HG03103 (cell line): ENCODE data around the gene CEP112.

Experiments
- ATAC-seq: cut with Tn5 transposase; IDR thresholded peaks from one replicate; pipeline ENCODE4 v1.9.1; 2021; ENCODE audit warnings: low read depth; ENCODE audit not compliant: unreplicated experiment

CEP112 gene

GRCh38 chr17:65589321-65589720 lies 602.6 kb downstream of the CEP112 start:
- ATAC-seq = no peak

DNA sequence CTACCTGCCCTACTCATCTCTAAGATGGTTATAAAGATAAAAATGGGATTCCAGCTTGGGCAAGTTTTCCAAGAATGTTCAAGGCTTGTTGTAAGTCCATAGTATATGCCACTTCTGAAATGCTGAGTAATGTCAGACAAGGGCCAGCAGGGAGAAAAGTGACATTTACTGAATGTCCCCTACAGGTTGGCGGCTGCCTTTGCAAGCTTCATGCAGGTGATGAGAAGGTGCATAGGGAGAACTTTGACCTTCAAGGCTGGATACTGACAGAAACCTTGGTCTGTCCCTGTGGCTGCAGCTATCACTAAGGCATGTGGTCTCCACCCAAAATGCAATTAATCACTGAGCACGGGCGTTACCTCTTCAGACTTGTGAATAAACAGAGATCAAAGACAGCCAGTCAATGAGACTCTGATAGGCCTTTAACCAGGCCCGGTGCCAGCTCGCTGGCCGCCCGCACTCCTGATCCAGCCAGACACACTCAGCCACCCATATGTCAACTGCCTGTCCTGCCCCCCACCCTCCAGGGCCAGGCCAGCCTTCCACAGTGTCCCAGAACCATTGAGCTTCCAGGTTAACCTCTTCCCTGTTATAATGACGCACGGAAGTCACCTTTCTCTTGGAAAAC lies 603.6 kb downstream of the CEP112 start:
- no peak for ATAC-seq

DNA sequence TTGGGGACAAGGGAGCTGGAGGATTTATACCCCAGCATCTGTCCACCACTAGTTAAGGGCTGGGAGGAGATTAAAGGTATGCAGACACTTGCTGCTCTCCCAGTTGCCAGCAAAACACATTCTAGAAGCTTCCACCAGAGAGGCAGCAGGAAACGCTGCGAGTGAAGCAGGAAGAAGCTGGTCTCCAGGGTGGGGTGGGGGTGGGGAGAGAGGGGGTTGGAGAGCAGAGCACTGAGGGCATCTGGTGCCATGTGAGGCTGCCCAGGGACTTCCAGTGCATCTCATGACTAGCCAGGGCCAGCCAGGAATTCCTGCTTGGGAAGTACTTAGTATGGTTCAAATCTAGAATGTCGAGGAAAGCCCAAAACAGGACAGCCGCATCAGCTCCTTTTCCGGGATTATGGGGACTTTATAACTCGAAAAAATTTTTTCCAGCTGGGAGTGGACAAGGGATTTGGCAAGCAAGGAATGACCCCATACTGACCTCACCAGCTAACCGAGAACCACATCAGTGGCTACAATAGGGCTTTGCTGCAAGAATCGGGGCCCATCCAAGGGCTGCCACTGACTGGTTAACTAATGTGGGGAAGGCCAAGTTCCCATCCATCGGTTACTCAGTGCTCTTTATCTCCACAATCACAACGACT lies 604.3 kb downstream of the CEP112 start:
- ATAC-seq = no peak

DNA sequence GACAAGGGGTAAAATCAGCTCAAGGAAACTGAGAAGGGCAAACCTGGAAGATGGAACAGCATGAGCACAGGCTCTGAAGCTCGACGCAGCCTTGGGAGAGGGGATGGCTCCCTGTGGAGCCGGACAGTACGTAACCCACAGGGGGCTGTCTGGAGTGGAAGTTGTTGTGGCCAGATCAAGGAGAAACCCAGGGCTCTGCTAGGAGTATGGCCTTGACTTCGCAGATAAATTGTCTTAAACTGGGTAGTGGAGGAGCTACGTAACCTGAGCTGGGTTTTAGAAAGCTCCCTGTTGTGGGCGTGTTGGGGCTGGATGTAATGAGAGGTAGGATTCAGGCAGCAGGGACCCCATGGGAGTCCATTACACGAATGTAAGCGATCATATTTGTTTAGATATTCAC lies 605.0 kb downstream of the CEP112 start:
- no peak for ATAC-seq
